ENCODE measurements around the gene RPS24. TPM values are rescaled to one million over a fixed set of nuclear protein-coding genes. Genes with fewer than 3 reads are reported as not detected.
A peak's percentile ranks its signal among the peaks of the same experiment; 100 is the strongest.

Gene RPS24
- 100 to 1,000 TPM; 690 to 934 TPM for total RNA-seq
- polyA plus RNA-seq: 1,000 to 10,000 TPM in 1 of 2 donors, 100 to 1,000 TPM in 1; 314 to 1,104 TPM

- Histone ChIP-seq H3K27me3 (ENCODE audit: control insufficient read depth in 4 of 4, insufficient read depth in 4 of 4, low read length in 3 of 4) (no peaks in the 10 kb centered on the region), H3K36me3 (ENCODE audit: control insufficient read depth in 4 of 4, insufficient read depth in 3 of 4, low read depth in 1 of 4, low read length in 3 of 4) (peaks cover 12 to 34% (median 32%) of the 10 kb centered on the region in 4 donors), H3K9me3 (ENCODE audit: control insufficient read depth in 4 of 4, low read length in 3 of 4) (no peaks in the 10 kb centered on the region), H3K9ac (ENCODE audit: low read depth in 1 of 2, low read length in 2 of 2) (peak within 1 kb of the TSS; percentile 73 to 96), H3K27ac (ENCODE audit: low read depth in 1 of 2, low read length in 2 of 2) (peak within 1 kb of the TSS; percentile 51 to 66), H3K4me3 (ENCODE audit: low read depth in 1 of 3, low read length in 3 of 3) (peak within 1 kb of the TSS; percentile 72 to 98 (median 98)), H3K4me1 (ENCODE audit: control insufficient read depth in 4 of 4, insufficient read depth in 4 of 4, low read length in 3 of 4) (peaks cover 0 to 19% (median 8%) of the 10 kb centered on the region in 4 donors)
- peak; percentile 91 for TF ChIP-seq MAX (IDR thresholded peaks at IDR 0.05)
- TF ChIP-seq HNF4G (IDR thresholded peaks at IDR 0.05): no peak
- TF ChIP-seq REST (IDR thresholded peaks at IDR 0.05): peak; percentile 95
- peak; percentile 62 for TF ChIP-seq ZBTB33 (IDR thresholded peaks at IDR 0.05)
- no peak for TF ChIP-seq FOXA2 (IDR thresholded peaks at IDR 0.05)
- TF ChIP-seq SP1 (IDR thresholded peaks at IDR 0.05): peak; percentile 86
- TF ChIP-seq ATF3 (IDR thresholded peaks at IDR 0.05): no peak
- peak; percentile 93 for TF ChIP-seq YY1 (IDR thresholded peaks at IDR 0.05)
- TF ChIP-seq GABPA (IDR thresholded peaks at IDR 0.05 in 1 of 2, conservative IDR thresholded peaks at IDR 0.05 in 1 of 2): peak in 1 of 2 donors; percentile 73
- peak; percentile 3 for TF ChIP-seq CTCF (IDR thresholded peaks at IDR 0.05; ENCODE audit: low read depth, low read length, missing input control)
- TF ChIP-seq NR2F2 (IDR thresholded peaks at IDR 0.05): no peak
- no peak for TF ChIP-seq HNF4A (conservative IDR thresholded peaks at IDR 0.05)
- no peak for TF ChIP-seq FOXA1 (IDR thresholded peaks at IDR 0.05)
- no peak for TF ChIP-seq JUND (IDR thresholded peaks at IDR 0.05)
- TF ChIP-seq RAD21 (IDR thresholded peaks at IDR 0.05): peak; percentile 18 to 23
- TF ChIP-seq EGR1 (IDR thresholded peaks at IDR 0.05; ENCODE audit: low read depth in 2 of 2): peak; percentile 84 to 96
- TF ChIP-seq TAF1 (conservative IDR thresholded peaks at IDR 0.05): peak; percentile 98
- TF ChIP-seq RXRA (IDR thresholded peaks at IDR 0.05): no peak
- DNase-seq (ENCODE audit: low spot score): peak; percentile 93
- WGBS: under 1% methylated on average over 55 of the region's 55 CpGs
Observed at GRCh38 chr10:78033637-78034470, at the start of gene RPS24. TSS of gene RPS24 (plus strand) at chr10:78033863. CDS start at chr10:78033902, 39 bp downstream.
